WTC11 (cell line): ENCODE data around the gene THUMPD1.
"Not testable (repeated sequence)": the region's sequence is repeated elsewhere in the genome, so short reads cannot be mapped to it uniquely, and the experiment has no call there.

Experiments used
- GRHL2 ChIP-seq: fragments of 250-450 bp; sonication (Bioruptor Pico); IDR thresholded peaks from 2 replicates; pipeline ENCODE4 v1.8.0; 2022; ENCODE audit warnings: mild to moderate bottlenecking, moderate library complexity; ENCODE audit not compliant: insufficient replicate concordance, severe bottlenecking
- SOX15 ChIP-seq: fragments of 250-450 bp; sonication (Bioruptor Pico); IDR thresholded peaks from 2 replicates; pipeline ENCODE4 v1.9.0; 2021; ENCODE audit warnings: mild to moderate bottlenecking
- TF ChIP-seq, protein P1 (sequence below): fragments of 200-600 bp; IDR thresholded peaks from 2 replicates; pipeline ENCODE4 v1.8.0; 2022; ENCODE audit warnings: antibody characterized with exemption

DNA sequence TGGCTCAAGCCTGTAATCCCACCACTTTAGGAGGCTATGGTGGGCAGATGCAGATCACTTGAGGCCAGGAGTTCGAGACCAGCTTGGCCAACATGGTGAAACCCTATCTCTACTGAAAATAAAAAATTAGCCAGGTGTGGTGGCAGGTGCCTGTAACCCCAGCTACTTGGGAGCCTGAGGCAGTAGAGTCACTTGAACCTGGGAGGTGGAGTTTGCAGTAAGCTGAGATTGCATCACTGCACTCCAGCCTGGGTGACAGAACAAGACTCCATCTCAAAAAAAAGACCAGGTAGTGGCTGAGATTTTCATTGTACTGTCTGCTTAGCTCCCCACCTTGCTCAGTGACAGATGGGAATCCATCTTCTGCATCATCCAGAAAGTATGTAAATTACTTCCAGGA lies 22.8 kb upstream of the THUMPD1 start:
- not testable (repeated sequence) for TF ChIP-seq SOX15; GRHL2 (CRISPR knock-in tag)
- TF ChIP-seq, protein P1, sequence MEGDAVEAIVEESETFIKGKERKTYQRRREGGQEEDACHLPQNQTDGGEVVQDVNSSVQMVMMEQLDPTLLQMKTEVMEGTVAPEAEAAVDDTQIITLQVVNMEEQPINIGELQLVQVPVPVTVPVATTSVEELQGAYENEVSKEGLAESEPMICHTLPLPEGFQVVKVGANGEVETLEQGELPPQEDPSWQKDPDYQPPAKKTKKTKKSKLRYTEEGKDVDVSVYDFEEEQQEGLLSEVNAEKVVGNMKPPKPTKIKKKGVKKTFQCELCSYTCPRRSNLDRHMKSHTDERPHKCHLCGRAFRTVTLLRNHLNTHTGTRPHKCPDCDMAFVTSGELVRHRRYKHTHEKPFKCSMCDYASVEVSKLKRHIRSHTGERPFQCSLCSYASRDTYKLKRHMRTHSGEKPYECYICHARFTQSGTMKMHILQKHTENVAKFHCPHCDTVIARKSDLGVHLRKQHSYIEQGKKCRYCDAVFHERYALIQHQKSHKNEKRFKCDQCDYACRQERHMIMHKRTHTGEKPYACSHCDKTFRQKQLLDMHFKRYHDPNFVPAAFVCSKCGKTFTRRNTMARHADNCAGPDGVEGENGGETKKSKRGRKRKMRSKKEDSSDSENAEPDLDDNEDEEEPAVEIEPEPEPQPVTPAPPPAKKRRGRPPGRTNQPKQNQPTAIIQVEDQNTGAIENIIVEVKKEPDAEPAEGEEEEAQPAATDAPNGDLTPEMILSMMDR, result not testable (repeated sequence)
